GM18858 (cell line): Measurements from ENCODE around the gene PTPRT.

ENCODE experiments used
- ATAC-seq: cut with Tn5 transposase; IDR thresholded peaks from one replicate; pipeline ENCODE4 v1.9.1; 2021; ENCODE audit not compliant: unreplicated experiment

Gene PTPRT

DNA sequence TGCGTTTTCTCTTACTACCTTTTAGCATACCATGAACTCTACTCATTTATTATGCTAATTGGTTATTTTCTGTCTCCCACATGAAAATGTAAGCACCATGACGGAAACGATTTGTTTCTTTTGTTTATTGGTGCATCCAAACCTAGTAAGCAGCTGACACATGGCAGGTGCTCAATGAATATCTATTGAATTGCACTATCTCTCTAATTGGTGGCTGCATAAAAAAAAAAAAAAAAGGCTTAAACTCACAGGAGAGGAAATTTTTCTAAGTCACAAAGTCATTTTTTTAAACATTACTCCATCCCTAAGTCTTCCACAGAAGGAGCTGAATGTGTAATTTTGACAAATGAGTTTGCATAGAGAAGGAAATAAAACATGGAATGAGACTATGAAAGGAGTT, 608.4 kb downstream of the PTPRT start:
- no peak for ATAC-seq

DNA sequence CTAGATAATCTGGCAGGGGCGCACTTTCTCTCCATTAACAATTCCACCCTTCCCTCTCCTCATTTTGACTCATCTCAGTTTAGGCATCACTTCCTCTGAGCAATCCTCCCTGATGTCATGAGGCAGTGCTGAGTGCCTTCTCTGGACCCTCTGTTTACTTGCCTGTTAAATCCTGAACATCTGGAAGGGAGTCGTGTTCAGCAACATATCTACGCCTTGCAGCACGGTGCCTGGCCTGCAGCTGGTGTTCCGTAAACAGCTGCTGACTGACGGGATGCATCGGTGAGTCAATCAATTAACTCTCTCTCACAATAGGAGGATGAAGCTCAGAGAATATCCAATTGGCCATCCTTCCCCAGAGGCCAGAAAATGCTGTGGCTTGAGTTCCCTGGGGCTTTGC, 613.5 kb downstream of the PTPRT start:
- ATAC-seq, result no peak

DNA sequence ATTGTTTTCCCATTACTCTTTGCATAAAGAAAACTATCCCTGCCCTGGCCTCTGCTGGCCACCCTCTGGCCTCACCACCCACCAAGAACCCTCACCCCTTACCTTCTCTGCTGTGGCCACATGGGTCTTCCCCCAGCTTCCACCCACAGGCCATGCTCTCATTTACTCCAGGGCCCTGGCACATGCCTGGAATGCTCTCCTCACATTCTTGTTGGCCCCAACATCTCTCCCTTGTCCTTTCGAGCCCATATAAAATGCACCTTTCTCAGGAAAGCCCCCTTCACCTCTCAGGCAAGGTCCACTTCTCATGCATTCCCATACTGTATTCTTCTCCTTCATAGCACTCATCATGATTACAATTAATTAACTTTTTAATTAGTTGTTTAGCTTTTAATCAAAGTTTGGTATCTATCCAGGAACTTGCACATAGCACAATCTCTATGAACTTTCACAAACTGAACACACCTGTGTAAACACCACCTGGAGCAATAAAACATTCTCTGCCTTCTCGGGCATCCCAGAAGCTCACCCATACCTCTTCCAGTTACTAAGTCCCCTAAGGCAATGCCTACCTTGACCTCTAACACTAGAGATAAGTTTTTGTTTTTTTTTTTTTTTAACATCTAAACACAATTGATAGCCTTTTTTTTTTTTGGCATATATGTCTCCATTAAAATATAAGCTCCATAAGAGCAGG, 617.2 kb downstream of the PTPRT start:
- no peak for ATAC-seq

DNA sequence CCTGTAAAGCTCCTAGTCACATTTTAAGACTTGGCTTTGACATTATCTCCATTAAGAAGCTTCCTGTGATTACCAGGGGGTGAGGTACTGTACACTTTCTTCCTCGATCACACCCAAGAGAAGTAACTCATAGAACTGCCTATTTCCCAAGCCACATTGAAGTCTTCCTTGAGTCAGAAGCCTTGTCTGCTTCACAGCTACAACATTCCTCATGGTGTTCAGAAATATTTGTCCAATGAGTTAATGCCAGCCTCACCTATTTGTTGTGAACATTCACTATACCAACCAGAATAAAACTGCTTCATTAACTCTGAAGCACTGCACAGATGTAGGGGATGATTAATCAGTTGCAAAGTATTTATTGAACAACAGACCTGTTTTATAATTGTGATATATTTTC, 622.3 kb downstream of the PTPRT start:
- no peak for ATAC-seq

DNA sequence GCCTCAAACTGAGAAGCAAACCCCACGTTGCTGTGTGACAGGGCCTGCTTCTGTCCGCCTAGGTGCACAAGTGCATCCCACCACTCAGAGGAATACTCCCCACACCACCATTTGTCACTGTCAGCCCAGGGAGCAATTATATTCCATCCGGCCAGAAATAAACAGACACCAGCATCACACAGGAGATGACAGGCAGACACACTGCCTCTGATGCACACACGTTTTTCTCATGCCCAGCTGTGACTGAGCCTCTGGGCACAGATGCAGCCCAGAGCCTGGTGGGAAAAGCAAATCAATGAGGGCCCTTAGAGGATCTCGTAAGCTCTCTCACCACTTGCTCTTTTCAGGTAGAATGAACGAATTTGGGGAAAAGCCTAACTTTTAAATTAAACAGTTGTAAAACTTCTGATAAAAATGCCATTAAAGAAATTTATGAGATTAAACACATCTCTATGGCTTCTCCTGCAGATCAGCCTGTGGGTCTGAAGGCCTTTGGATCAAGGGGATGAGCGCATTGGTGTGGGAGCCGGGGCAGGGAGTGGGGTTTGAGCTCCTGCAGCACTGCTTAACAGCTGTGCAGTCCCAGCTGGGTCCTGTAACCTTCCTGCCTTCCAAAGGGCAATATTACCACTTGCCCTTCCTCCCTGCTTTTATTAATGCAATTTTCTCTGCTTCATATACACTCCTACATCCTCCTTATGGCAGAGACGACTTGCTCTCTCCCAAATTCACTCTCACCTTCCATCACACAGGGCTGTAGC, 624.3 kb downstream of the PTPRT start:
- ATAC-seq, result no peak

DNA sequence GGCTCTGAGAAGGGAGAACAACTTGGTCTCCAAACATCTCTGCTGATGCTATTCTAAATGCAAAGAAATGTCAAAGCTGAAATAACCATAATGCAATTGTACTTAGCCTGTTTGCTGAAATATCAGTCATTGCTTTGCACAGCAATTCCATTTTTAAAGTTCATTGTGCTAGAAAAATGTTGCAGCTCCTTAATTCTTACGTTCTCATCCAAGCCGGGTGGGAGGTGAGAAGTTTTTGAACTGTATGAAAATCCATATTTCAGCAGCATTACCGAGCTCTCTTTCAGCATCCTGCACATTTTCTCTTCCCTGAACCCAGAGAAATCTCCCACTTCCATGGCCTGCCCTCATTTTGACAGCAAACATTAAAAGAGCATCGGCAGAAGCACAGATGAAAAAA, 630.0 kb downstream of the PTPRT start:
- no peak for ATAC-seq

DNA sequence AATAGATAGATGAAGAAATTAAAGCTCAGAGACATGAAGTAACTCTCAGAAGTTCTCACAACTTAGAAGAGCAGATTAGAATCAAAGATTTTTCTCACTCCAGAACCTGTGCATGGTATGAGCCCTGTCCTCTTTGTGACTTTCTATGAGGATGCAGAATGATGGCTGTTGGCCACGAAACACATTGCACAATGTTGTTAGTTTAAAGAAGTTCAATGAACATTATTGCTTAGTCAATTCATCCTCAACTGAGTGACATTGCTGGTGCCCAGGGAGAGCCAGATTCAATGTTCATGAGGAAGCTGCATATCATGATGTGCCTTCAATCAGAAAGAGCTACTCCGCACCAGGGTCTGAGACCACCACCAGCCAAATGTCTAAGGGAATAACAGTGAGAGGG, 633.1 kb downstream of the PTPRT start:
- ATAC-seq, result no peak

DNA sequence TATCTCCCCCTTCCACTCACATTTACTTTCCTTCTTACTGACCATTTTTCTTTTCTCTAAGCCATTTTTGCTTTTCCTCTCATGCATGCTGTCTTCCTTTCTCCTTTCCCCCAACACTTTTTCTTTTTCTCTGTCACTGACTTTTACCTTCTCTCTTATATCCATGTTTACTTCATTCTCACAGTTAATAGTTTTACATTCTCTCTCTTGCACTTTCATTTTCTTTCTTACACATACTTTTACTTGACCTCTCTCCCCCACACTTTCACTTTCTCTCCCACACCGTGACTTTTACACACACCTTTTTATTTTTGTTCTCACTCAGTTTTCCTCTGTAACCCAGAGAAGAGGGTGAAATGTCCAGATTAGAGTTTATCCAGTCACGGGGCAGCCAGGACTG, 636.3 kb downstream of the PTPRT start:
- ATAC-seq, result no peak

DNA sequence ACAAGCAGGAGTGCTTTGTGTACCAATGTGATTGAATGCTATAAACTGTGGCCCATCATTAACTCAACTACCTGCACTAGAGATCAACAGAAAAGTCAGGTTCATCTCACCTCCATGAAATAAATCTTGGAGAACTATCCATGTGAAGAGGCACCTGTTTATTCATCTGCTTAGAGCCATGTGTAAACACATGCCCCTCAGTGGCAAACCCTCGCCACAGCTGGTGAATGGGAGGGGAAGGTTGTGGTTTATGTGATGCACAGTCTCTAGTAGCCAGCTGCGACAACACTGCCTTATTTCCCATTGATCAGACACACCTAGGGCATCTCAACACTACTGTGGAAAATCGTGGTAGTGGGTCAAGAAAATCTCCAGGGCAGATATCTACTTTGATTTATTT, 640.2 kb downstream of the PTPRT start:
- no peak for ATAC-seq

DNA sequence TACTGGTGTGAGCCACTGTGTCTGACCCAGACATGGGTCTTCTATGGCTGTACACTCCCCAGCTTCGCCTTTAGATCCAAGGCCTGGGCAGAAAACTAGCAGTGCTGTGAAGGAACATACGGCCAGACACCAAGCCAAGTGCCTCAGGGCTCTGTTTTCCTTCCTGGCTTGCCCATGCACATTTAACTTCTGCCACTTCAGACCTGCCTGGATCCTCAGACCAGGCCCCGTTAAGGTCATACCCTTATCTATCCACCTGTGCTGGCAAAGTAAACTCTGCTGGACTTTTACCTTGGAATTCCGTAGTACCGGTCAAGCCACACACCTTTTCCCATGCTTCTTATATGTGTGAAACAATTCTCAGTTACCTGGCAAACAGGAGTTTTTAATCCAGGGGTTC, 644.8 kb downstream of the PTPRT start:
- ATAC-seq, result no peak

DNA sequence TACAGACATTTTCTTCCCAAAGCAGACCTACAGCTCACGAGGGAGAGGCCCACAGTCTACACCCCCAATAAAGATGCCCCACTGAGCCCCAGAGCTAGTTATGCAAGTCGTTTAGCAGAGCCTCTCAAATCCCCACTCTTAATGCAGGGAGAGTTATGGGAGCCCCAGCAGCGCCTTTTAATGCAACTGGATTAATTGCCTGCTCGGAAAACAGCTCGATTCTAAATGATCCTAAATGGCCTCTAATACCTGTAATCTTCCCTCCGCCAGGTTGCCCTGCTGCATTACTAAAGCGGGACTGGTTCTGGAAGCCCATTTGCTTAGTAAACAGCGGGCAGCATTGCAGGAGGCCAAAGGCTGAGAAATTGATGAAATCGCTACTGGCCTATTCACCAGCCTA, 656.9 kb downstream of the PTPRT start:
- ATAC-seq, result no peak

DNA sequence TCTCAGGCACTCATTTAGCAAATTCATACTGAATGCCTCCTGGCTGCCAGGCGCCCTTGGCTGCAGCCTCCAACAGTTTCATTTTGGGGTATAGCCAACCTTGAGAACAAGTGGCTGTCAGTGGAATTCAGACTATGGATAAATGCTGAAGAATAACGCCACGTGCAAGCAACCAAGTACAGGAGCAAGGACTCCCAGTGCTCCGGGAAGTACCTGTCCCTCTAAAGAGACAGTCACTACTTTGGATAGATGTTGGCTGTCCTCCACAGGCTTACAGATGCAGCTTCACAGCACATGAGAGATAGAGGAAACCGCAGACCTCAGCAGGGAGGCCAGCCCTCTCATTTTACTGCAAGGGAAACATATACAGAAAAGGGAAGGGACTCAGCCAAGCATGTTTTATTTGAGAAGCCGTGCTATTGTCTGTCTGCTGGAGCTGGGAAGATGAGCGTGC, 658.2 kb downstream of the PTPRT start:
- no peak for ATAC-seq

DNA sequence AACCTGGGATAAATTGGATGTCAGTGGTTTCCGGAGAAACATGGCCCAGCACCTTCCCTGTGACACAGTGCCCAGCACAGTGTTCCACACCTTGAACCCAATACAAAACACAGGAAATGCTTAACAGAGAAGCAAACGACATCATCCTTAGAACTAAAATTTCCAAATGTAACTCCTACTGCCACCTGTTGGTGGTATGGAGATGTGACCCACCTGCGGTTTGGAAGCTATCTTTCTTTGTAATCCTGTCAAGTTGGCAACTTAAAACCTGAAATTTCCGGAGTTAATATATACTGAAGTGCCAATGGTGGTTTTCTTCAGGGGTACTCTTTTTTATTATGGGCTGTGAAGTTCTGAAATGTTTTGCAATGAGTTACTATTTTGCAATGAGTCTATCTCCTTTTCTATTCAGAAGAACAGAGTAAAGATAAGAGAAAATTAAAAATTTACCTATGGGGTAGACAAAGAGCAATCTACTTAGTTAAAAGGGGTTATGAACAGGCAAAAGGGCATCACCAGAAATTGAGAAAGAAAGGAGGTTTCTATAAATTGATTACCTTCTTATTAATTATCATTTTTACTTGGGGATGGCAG, 658.8 kb downstream of the PTPRT start:
- ATAC-seq, result no peak

DNA sequence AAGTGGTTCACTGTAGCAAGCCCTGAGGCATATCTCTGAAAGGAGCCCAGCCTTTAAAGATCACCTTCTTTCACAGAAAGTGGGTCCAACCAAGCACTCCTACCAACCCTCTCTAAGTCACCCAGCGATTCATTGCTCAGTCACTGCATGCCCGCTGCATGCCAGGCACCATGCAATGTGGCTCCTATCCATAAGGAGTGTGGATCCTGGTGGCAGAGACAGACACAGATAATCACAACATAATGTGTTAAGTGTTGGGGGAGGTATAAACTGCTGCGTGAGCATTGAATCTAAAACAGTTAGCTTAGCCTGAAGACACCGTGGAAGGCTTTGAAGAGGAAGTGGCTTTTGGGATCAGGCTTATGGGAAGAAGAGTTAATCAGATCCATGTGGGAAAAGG, 659.5 kb downstream of the PTPRT start:
- no peak for ATAC-seq

DNA sequence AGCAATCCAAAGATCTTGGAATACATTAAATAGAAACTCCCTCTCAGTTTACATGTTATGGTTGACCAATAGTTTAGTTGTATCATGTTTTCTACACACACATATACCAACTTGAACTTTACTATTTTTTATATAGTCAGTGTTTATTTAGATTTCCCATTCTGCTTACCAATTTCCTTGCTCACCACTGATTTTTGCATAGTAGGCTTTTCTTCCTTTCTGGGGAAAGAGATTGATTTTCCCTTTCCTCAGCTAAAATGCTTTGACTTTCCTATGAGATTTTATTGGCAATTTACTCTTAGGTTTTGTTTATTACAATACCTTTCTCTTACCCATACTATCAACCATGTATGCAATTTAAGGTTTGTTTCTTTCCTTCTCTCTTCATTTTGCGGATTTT, 665.6 kb downstream of the PTPRT start:
- no peak for ATAC-seq

DNA sequence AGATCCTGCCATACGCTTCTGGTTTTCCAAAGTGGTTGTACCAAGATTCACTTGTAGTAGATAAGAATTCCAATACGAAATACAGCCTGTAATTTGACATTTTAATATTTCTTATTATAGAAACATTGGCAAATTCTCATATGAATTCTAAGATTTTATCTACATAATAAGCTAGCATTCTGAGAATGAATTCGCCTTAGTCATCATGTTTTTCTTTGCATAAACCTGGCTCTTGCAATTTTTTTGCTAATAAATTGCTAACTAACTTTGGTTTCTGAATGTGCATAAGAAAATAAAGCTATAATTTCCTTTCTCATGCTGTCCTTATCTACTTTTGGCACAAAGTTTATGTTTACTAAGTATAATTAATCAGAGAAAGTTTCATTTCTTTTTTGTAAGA, 673.0 kb downstream of the PTPRT start:
- ATAC-seq, result no peak

DNA sequence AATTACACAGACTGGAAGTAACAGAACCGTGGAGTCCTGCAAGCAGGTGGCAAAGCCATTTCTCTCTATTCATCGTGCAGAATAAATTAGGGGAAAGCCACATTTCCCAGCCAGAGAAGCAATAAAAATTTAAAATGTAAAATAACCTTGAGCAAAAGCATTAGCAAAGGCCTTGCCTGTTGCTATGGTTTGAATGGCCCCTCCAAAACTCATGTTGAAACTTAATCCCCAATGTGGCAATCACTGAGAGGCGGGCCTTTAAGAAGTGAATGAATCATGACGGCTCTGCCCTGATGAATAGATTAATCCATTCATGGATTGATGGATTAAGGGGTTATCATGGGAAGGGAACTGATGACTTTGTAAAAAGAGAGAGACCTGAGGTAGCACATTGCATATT, 679.0 kb downstream of the PTPRT start:
- no peak for ATAC-seq

DNA sequence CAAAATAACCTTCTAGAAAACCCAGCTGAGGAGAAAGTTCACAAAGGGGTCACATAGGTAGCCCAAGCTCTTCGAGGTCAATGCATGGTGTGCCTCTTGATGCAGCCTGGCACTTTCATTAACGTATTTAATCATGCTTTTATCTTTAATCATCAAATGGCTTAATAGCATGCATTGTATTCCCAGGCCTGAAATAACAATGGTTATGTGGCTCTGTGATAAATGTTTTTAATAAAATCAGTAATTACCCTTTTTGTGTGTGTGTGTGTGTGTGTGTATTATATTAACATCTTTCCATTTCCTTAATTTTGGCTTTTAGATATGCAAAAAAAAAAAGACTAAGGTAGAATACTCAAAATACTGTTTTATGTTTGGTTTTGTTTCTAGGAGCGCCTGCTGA, 681.8 kb downstream of the PTPRT start:
- no peak for ATAC-seq

DNA sequence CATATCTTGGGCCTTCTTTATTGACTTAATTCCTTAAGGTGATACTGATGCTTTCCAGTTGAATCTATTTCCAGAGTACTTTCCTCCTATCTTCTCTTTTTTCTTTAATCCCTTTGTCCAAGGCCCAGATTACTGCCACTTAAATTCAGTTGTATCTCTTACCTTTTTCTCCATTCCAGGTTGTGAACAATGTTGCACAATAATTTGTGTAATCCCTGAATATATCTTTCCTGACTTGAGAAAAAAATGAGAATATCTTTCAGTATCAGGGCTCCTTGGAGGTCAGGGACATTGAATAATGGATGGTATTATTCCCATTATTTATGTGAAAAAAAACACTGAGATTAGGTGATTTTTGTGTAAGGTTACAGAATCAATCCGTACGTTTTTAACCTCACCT, 683.3 kb downstream of the PTPRT start:
- ATAC-seq, result no peak

DNA sequence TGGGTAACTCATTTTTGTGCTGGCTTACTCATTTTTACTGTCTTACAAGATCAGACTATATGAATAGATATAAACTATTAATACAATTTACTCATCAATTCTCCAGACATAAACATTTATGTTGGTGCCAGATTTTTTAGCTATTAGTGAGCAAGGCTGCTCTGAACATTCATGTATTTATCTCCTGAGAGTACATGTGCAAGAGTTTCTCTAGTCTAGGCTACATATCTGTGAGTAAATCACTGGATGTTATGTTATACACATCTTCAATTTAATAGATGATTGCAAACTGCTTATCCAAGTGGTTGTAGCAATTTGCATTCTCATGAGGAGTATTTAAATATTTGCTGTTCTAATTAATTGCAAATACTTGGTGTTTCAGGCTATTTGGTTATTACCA, 687.1 kb downstream of the PTPRT start:
- no peak for ATAC-seq

DNA sequence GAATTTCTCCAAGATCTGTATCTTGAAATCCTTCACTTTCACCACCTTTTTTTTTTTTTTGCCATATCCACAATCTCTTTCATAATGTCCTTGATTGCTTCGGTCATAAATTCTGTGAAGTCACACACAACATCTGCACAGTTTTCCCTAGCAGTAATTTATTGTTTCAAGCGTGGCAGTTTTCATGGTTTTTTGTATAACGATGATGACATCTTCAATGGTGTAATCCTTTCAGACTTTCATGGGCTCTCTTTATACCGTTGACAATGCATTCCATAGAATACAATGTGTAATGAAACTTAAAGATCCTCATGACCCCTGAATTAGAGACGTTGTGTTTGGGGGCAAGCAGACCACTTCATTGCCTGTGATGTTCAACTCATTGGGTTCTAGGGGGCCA, 693.1 kb downstream of the PTPRT start:
- no peak for ATAC-seq

DNA sequence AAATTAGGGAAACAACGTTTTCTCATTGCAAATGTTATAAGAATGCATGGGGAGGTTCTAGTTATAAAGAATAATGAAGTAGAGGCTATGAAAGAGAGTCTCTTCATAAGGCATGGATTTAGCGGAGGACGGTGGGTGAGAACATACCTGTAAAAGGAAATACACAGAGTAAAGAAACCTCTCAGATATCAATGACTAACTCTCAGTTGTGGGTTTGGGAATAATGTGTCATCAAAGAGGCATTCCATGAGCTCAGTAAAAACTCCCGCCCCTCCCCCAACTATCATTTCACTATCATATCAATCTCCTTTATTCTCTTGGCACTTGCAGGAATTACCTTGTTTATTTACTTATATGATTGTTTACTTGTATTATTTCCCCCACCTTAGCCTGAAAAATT, 695.4 kb downstream of the PTPRT start:
- ATAC-seq, result no peak
